ENCODE measurements around the gene SEMA3D. TPM values are rescaled to one million over a fixed set of nuclear protein-coding genes. Genes with fewer than 3 reads are reported as not detected.

SEMA3D gene
- total RNA-seq, 2 donors from 2014 or later: 10.7 to 16.5 TPM

DNA sequence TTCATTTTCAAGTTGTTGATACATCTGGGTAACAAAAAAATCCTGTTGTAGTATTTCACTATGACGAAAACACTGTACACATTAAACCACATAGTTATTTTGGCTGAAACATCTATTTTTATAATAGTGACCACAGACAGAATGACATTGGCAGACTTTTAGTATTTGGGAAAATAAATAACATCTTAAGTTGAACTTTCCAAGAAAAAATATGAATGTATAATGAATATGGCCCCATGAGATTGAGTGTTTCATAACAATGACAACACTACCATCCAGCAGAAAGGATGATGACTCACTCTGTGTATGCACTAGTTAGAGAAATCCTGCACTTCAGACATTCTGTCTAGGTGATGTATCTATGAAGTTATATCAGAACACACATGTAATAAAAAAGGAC is 118.1 kb downstream of the SEMA3D start:
- WGBS: 90% methylated on average over 1 of the region's 1 CpG
- H3K9me3 ChIP-seq: no peaks in the 10 kb centered on the region
- H3K27me3 ChIP-seq (replicated peaks; ENCODE audit: insufficient read depth): no peaks in the 10 kb centered on the region
- H3K4me1 ChIP-seq (replicated peaks): no peaks in the 10 kb centered on the region
- H3K36me3 ChIP-seq: no peaks in the 10 kb centered on the region
- DNase-seq (ENCODE audit: low spot score): no peak
- TF ChIP-seq POLR2AphosphoS5 (IDR thresholded peaks at IDR 0.05) (no peak), POLR2A (IDR thresholded peaks at IDR 0.05) (no peak)
- TF ChIP-seq, protein P1, sequence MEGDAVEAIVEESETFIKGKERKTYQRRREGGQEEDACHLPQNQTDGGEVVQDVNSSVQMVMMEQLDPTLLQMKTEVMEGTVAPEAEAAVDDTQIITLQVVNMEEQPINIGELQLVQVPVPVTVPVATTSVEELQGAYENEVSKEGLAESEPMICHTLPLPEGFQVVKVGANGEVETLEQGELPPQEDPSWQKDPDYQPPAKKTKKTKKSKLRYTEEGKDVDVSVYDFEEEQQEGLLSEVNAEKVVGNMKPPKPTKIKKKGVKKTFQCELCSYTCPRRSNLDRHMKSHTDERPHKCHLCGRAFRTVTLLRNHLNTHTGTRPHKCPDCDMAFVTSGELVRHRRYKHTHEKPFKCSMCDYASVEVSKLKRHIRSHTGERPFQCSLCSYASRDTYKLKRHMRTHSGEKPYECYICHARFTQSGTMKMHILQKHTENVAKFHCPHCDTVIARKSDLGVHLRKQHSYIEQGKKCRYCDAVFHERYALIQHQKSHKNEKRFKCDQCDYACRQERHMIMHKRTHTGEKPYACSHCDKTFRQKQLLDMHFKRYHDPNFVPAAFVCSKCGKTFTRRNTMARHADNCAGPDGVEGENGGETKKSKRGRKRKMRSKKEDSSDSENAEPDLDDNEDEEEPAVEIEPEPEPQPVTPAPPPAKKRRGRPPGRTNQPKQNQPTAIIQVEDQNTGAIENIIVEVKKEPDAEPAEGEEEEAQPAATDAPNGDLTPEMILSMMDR (IDR thresholded peaks at IDR 0.05): no peak
- intact Hi-C loops (cut with DNase I): no loop called here
- H3K4me3 ChIP-seq: no peak overlapping the region
- H3K27ac ChIP-seq: no peak overlapping the region

DNA sequence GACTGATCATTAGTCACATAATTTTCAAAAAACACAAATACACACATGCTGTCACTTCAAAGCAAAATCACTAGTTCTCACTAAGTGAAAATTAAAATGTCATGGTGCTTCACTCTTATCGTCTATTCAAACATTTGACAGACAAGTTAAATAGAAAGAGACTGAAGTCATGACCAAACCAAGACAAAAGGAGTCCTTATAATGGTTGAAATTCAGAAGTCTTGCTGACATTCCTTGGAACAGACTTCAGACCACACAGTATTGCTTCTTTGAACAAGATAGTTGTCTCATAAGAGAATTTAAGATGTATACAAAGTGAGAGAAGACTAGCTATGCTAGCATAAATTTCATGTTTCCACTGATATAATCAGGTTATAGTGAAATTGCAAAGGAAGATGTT is 119.5 kb downstream of the SEMA3D start:
- 73% methylated on average over 1 of the region's 1 CpG for WGBS
- no peaks in the 10 kb centered on the region for H3K36me3 ChIP-seq
- no peaks in the 10 kb centered on the region for H3K4me1 ChIP-seq (replicated peaks)
- no peak for DNase-seq (ENCODE audit: low spot score)
- H3K4me3 ChIP-seq: no peak overlapping the region
- TF ChIP-seq POLR2A (IDR thresholded peaks at IDR 0.05) (no peak), POLR2AphosphoS5 (IDR thresholded peaks at IDR 0.05) (no peak)
- TF ChIP-seq, protein P1 (IDR thresholded peaks at IDR 0.05): no peak
- intact Hi-C loops (cut with DNase I): no loop called here
- no peaks in the 10 kb centered on the region for H3K27me3 ChIP-seq (replicated peaks; ENCODE audit: insufficient read depth)
- no peaks in the 10 kb centered on the region for H3K9me3 ChIP-seq
- no peak overlapping the region for H3K27ac ChIP-seq

DNA sequence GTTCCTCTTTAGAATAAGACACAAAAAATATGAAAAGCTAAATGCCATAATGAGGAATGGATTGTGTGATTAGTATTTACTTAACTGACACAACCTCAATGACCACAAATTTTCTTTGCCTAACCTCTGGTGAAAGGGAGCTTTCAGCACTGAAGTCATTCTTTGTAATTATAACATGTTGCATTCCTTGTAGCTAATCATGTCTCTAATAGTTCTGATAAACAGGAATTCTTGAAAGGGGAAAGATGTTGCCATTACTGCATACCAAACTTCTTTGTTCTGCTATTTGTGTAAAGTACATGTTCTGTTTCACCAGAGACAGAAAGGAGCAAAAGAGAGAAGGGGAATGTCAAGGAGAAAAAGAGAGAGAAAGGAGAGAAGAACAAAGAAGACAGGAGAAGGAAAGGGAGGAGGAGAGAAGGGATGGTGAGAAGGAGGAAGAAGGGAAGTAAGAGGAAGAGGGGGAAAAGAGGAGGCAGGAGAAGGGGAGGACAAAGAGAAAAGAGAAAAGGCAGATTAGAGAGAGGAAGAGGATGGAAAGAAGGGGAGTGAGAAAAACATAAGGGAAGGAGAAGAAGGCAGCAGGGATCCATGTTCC is 120.9 kb downstream of the SEMA3D start:
- TF ChIP-seq POLR2AphosphoS5 (IDR thresholded peaks at IDR 0.05) (no peak), POLR2A (IDR thresholded peaks at IDR 0.05) (no peak)
- TF ChIP-seq, protein P1 (IDR thresholded peaks at IDR 0.05): no peak
- no peak overlapping the region for H3K27ac ChIP-seq
- no peak overlapping the region for H3K4me3 ChIP-seq
- H3K4me1 ChIP-seq (replicated peaks): no peaks in the 10 kb centered on the region
- intact Hi-C loops (cut with DNase I): no loop called here
- no peaks in the 10 kb centered on the region for H3K36me3 ChIP-seq
- no peak for DNase-seq (ENCODE audit: low spot score)
- no peaks in the 10 kb centered on the region for H3K27me3 ChIP-seq (replicated peaks; ENCODE audit: insufficient read depth)
- no peaks in the 10 kb centered on the region for H3K9me3 ChIP-seq

DNA sequence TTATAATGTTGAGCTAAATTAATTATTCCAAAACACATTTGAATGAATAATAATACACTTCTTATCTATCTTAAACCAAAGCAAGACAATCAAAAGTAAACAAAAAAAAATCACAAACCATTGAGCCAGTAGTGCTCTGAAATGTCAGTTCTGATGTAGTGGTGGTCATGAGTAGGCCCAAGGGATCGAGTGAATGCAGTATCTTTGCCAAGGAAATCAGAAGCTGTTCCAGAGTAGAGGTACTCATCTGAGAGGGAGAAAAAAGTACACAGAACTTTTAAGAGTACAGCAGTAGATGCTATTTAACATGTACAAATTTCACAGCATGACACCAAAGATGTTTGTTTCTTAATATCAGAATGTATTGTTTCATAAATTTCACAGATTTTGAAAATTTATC is 121.5 kb downstream of the SEMA3D start:
- no peak overlapping the region for H3K27ac ChIP-seq
- no peaks in the 10 kb centered on the region for H3K9me3 ChIP-seq
- no peak for TF ChIP-seq POLR2A (IDR thresholded peaks at IDR 0.05)
- TF ChIP-seq, protein P1 (IDR thresholded peaks at IDR 0.05): no peak
- TF ChIP-seq POLR2AphosphoS5 (IDR thresholded peaks at IDR 0.05): no peak
- no peaks in the 10 kb centered on the region for H3K4me1 ChIP-seq (replicated peaks)
- WGBS: 56% methylated on average over 1 of the region's 1 CpG
- no peaks in the 10 kb centered on the region for H3K36me3 ChIP-seq
- intact Hi-C loops (cut with DNase I): no loop called here
- no peak overlapping the region for H3K4me3 ChIP-seq
- DNase-seq (ENCODE audit: low spot score): no peak
- H3K27me3 ChIP-seq (replicated peaks; ENCODE audit: insufficient read depth): no peaks in the 10 kb centered on the region

DNA sequence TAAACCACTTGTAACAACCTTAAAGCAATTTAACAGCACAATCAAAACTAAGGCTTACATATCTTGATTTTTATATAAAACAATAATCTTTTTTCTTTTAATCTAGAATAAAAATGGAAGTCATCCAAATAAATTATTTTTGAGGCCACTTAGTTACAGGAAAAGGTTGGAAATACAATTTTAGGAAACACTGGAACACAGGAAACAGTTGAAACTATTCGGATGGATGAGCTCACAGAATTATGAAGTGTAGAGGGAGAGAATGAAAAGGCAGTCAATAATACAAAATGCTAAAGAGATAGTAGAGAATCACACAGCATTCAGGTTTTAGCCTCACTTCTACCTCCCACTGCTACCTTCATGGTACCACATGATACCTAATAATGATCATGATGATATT is 124.2 kb downstream of the SEMA3D start:
- no peak for DNase-seq (ENCODE audit: low spot score)
- 90% methylated on average over 1 of the region's 1 CpG for WGBS
- TF ChIP-seq POLR2A (IDR thresholded peaks at IDR 0.05): no peak
- TF ChIP-seq, protein P1 (IDR thresholded peaks at IDR 0.05): no peak
- no peak for TF ChIP-seq POLR2AphosphoS5 (IDR thresholded peaks at IDR 0.05)

More for the DNA sequence above, 124.2 kb downstream of the SEMA3D start:
- Histone ChIP-seq H3K27me3 (replicated peaks; ENCODE audit: insufficient read depth) (no peaks in the 10 kb centered on the region), H3K4me1 (replicated peaks) (no peaks in the 10 kb centered on the region), H3K4me3 (no peak overlapping the region), H3K27ac (no peak overlapping the region), H3K36me3 (no peaks in the 10 kb centered on the region), H3K9me3 (no peaks in the 10 kb centered on the region)
- intact Hi-C loops (cut with DNase I): no loop called here

All from prostate gland (tissue), 2 donors.